ENCODE results near the gene DIAPH2. TPM values are rescaled to one million over a fixed set of nuclear protein-coding genes. Genes with fewer than 3 reads are reported as not detected.

Gene DIAPH2
- total and polyA plus RNA-seq, 8 donors = 1.9 to 10.0 (median 5.9) TPM

DNA sequence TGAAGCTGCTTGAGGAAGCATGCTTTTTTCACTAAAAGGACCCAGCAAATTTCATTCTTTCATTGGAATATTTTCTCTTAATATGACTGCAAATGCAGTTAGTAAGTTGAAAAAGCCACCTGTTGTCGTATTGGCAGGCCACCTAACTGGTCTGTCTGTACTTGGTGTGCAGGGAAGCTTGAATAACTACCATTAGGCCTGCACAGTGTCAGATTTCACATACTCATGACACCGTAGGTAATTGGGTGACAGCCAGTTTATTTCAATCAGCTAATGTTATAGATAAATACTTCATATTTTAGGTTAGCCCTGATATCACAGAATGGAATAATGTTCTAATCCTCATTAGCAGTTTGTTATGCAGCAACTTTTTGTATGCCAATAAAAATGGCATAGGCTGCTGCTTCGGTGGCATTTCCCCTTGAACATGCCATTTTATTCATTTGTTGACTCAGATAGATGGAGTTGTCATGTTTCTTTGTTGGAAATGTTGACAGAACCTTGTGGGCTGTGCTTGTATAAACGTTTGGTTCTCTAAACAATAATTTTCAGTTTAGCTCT, 372.8 kb downstream of the DIAPH2 start:
- Histone ChIP-seq H3K4me1 (no peaks in the 10 kb centered on the region), H3K4me3 (no peak overlapping the region), H3K9me3 (no peaks in the 10 kb centered on the region), H3K27me3 (no peaks in the 10 kb centered on the region), H3K36me3 (no peaks in the 10 kb centered on the region), H3K27ac (no peak overlapping the region)
- no peak for FAIRE-seq
- peak in 3 of 4 donors; percentile 47 to 55 (median 48) for ATAC-seq
- DNase-seq = no peak
- intact Hi-C loops (cut with DNase I) = no loop called here
- TF ChIP-seq, protein P1, sequence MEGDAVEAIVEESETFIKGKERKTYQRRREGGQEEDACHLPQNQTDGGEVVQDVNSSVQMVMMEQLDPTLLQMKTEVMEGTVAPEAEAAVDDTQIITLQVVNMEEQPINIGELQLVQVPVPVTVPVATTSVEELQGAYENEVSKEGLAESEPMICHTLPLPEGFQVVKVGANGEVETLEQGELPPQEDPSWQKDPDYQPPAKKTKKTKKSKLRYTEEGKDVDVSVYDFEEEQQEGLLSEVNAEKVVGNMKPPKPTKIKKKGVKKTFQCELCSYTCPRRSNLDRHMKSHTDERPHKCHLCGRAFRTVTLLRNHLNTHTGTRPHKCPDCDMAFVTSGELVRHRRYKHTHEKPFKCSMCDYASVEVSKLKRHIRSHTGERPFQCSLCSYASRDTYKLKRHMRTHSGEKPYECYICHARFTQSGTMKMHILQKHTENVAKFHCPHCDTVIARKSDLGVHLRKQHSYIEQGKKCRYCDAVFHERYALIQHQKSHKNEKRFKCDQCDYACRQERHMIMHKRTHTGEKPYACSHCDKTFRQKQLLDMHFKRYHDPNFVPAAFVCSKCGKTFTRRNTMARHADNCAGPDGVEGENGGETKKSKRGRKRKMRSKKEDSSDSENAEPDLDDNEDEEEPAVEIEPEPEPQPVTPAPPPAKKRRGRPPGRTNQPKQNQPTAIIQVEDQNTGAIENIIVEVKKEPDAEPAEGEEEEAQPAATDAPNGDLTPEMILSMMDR (IDR thresholded peaks at IDR 0.05) = no peak
- 22 to 30% methylated on average over 4 of the region's 4 CpGs for WGBS, 2 donors

DNA sequence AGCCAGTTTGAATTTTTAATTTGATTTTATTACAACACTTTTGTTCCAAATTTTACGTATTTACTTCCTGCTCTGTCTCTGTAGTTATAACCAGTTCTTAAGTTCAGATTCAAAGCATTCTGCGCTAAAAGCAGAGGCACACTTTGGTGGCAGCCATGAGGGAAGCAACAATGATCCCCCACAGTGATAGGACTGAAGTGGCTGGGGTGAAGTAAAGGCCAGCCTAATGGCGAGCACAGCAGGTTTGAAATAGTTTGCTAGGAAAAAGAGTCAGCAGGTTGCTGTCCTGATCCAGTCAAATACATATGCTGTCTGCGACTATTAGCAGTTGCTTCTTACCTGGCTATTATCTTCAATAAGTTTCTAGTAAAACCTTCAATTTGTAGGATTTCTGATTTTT, 375.4 kb downstream of the DIAPH2 start:
- FAIRE-seq (no peak), ATAC-seq (no peak), DNase-seq (no peak)
- H3K36me3 ChIP-seq = no peaks in the 10 kb centered on the region
- no peaks in the 10 kb centered on the region for H3K4me1 ChIP-seq
- intact Hi-C loops (cut with DNase I) = no loop called here
- no peak overlapping the region for H3K27ac ChIP-seq
- H3K4me3 ChIP-seq = no peak overlapping the region
- H3K27me3 ChIP-seq = no peaks in the 10 kb centered on the region
- WGBS, 2 donors = 61 to 94% methylated on average over 4 of the region's 4 CpGs
- TF ChIP-seq, protein P1 (IDR thresholded peaks at IDR 0.05) = no peak
- no peaks in the 10 kb centered on the region for H3K9me3 ChIP-seq

DNA sequence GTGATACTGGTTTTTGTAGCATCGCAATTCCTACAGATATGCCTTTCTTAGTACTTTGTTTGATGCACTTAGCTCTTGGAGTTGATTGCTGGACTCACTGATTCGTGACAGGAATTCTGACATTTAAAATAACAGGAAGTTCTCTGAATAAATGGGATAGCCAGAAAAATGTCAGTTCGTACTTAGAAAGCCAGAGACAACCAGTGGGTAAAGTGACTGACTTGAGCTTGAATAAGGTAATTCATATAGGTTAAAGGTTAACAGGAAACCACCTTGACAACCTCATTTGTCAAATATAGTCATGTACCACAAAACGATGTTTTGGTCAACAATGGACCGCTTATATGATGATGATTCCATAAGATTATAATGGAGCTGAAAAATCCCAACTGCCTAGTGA, 380.4 kb downstream of the DIAPH2 start:
- DNase-seq = no peak
- no peaks in the 10 kb centered on the region for H3K36me3 ChIP-seq
- H3K9me3 ChIP-seq = no peaks in the 10 kb centered on the region
- FAIRE-seq = no peak
- WGBS, 2 donors = 72 to 80% methylated on average over 5 of the region's 5 CpGs
- no peaks in the 10 kb centered on the region for H3K4me1 ChIP-seq
- no peak for ATAC-seq
- H3K27ac ChIP-seq = no peak overlapping the region
- H3K4me3 ChIP-seq = no peak overlapping the region
- intact Hi-C loops (cut with DNase I) = no loop called here
- H3K27me3 ChIP-seq = no peaks in the 10 kb centered on the region
- TF ChIP-seq, protein P1 (IDR thresholded peaks at IDR 0.05) = no peak

DNA sequence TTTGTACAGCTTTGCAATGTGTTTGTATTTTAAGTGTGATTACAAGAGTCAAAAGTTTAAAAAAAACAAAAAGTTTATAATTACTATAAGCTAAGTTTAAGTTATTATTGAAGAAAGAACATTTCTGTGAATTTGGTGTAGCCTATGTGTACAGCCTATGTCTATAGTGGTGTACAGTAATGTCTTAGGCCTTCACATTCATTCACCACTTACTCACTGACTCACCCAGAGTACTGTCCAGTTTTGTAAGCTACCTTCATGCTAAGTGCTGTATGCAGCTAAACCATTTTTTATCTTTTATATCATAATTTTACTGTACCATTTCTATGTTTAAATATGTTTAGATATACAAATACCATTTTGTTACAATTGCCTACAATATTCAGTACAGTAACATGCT, 381.3 kb downstream of the DIAPH2 start:
- Histone ChIP-seq H3K4me1 (no peaks in the 10 kb centered on the region), H3K4me3 (no peak overlapping the region), H3K36me3 (no peaks in the 10 kb centered on the region), H3K9me3 (no peaks in the 10 kb centered on the region), H3K27ac (no peak overlapping the region), H3K27me3 (no peaks in the 10 kb centered on the region)
- DNase-seq (no peak), FAIRE-seq (no peak), ATAC-seq (no peak)
- intact Hi-C loops (cut with DNase I) = no loop called here
- TF ChIP-seq, protein P1 (IDR thresholded peaks at IDR 0.05) = no peak

DNA sequence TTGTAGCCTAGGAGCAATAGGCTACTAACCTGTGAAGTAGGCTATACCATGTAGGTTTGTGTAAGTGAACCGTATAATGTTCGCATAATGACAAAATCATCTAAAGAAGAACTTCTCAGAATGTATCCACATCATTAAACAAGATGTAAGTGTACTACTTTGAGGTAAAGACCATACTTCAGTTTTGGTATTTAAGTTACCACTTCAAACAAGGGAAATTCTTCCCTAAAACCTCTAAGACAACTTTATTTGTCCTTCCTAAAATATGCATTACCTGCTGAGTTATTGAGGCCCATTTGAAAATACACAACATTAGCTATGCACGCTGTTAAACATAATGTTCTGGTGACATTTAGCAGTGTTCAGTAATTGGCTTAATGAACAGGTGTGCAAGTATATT, 381.7 kb downstream of the DIAPH2 start:
- intact Hi-C loops (cut with DNase I) = no loop called here
- TF ChIP-seq, protein P1 (IDR thresholded peaks at IDR 0.05) = no peak
- Histone ChIP-seq H3K4me3 (no peak overlapping the region), H3K4me1 (no peaks in the 10 kb centered on the region), H3K27ac (no peak overlapping the region), H3K27me3 (no peaks in the 10 kb centered on the region), H3K9me3 (no peaks in the 10 kb centered on the region), H3K36me3 (no peaks in the 10 kb centered on the region)
- DNase-seq (no peak), ATAC-seq (no peak), FAIRE-seq (no peak)
- 67 to 97% methylated on average over 3 of the region's 3 CpGs for WGBS, 2 donors

Measured in pancreas (tissue), 10 donors.